HepG2 (cell line): Measurements from ENCODE around the gene NEK3. TPM values are rescaled to one million over a fixed set of nuclear protein-coding genes. Genes with fewer than 3 reads are reported as not detected.
A peak's percentile ranks its signal among the peaks of the same experiment; 100 is the strongest.

Experiments
- CREM ChIP-seq, 2 experiments: sonication (generic) in 1 of 2; formaldehyde crosslinking in 1 of 2; IDR thresholded peaks; 2 replicates each; pipeline versions ENCODE4 v1.4.0 to v1.6.1; 2016 to 2020; ENCODE audit warnings: antibody characterized with exemption in 1 of 2, mild to moderate bottlenecking in 1 of 2, missing genetic modification reagents in 1 of 2
- FOXK1 ChIP-seq: sonication (generic); formaldehyde crosslinking; IDR thresholded peaks from 2 replicates; pipeline ENCODE4 v1.4.0; 2020; ENCODE audit warnings: low read depth, missing genetic modification reagents, borderline replicate concordance
- ISX ChIP-seq: sonication (generic); formaldehyde crosslinking; conservative IDR thresholded peaks from 2 replicates; pipeline ENCODE4 v1.5.0; 2020; ENCODE audit warnings: missing genetic modification reagents
- JUNB ChIP-seq: sonication (generic); formaldehyde crosslinking; IDR thresholded peaks from 2 replicates; pipeline ENCODE4 v1.8.0; 2022; ENCODE audit warnings: missing genetic modification reagents, mild to moderate bottlenecking, borderline replicate concordance
- KAT8 ChIP-seq: IDR thresholded peaks from 2 replicates; pipeline ENCODE4 v1.6.1; 2016; ENCODE audit warnings: missing genetic modification reagents, missing compliant biosample characterization
- MXI1 ChIP-seq: IDR thresholded peaks from 3 replicates; pipeline ENCODE4 v1.6.1; 2012; ENCODE audit warnings: low read depth, low read length, inconsistent platforms, borderline replicate concordance
- PHB2 ChIP-seq: fragments of 450-650 bp; IDR thresholded peaks from 2 replicates; pipeline ENCODE4 v1.6.1; 2018; ENCODE audit not compliant: partially characterized antibody
- PHF5A ChIP-seq: IDR thresholded peaks from one replicate; pipeline ENCODE4 v1.6.1; 2018; ENCODE audit warnings: low read depth, missing genetic modification reagents; ENCODE audit not compliant: unreplicated experiment
- SAP130 ChIP-seq: IDR thresholded peaks from 2 replicates; pipeline ENCODE4 v1.6.1; 2016; ENCODE audit warnings: low read depth
- ZNF225 ChIP-seq: sonication (generic); formaldehyde crosslinking; IDR thresholded peaks from 2 replicates; pipeline ENCODE4 v1.4.0; 2020; ENCODE audit warnings: mild to moderate bottlenecking, missing genetic modification reagents
- ZNF263 ChIP-seq: sonication (generic); formaldehyde crosslinking; IDR thresholded peaks from 2 replicates; pipeline ENCODE4 v1.4.0; 2020; ENCODE audit warnings: missing genetic modification reagents
- ZNF343 ChIP-seq: sonication (generic); formaldehyde crosslinking; IDR thresholded peaks from 2 replicates; pipeline ENCODE4 v1.4.0; 2020; ENCODE audit warnings: mild to moderate bottlenecking, missing genetic modification reagents
- ZNF484 ChIP-seq: sonication (generic); formaldehyde crosslinking; IDR thresholded peaks from 2 replicates; pipeline ENCODE4 v1.5.1; 2020; ENCODE audit warnings: mild to moderate bottlenecking, low read depth, missing genetic modification reagents, borderline replicate concordance
- ZNF567 ChIP-seq: sonication (generic); formaldehyde crosslinking; IDR thresholded peaks from 2 replicates; pipeline ENCODE4 v1.8.1; 2023; ENCODE audit warnings: mild to moderate bottlenecking, missing genetic modification reagents, borderline replicate concordance
- ZNF589 ChIP-seq: sonication (generic); formaldehyde crosslinking; conservative IDR thresholded peaks from 2 replicates; pipeline ENCODE4 v1.8.0; 2022; ENCODE audit warnings: mild to moderate bottlenecking, moderate library complexity, missing genetic modification reagents
- ZNF652 ChIP-seq: IDR thresholded peaks from 2 replicates; pipeline ENCODE4 v1.6.1; 2016; ENCODE audit warnings: low read depth, borderline replicate concordance
- ZNF766 ChIP-seq: sonication (generic); formaldehyde crosslinking; IDR thresholded peaks from 2 replicates; pipeline ENCODE4 v1.5.0; 2020; ENCODE audit warnings: missing genetic modification reagents, borderline replicate concordance
- ZNF780A ChIP-seq: sonication (generic); formaldehyde crosslinking; IDR thresholded peaks from 2 replicates; pipeline ENCODE4 v1.8.0; 2022; ENCODE audit warnings: mild to moderate bottlenecking, missing genetic modification reagents, moderate library complexity
- polyA plus RNA-seq, 8 experiments: library from polyadenylated mRNA; depleted of rRNA in 3 of 8; stranded (reverse) in 7 of 8; unstranded in 1 of 8; fragments of >200 nt; fragmentation: Illumina TruSeq in 4 of 8; extraction: Trizol in 4 of 8; gene quantifications; 2 replicates each; pipeline versions ENCODE4 v1.2.1 to v1.2.3, GENCODE V29; 2011 to 2016; ENCODE audit warnings: low read depth in 4 of 8, missing spikeins in 1 of 8, mixed read lengths in 1 of 8; ENCODE audit not compliant: insufficient read depth in 1 of 8
- total RNA-seq, 5 experiments: library from RNA; depleted of rRNA; stranded (reverse); fragments of >200 nt; fragmentation: Illumina TruSeq; extraction: Trizol; gene quantifications; 2 replicates each; pipeline ENCODE4 v1.2.3, GENCODE V29; 2016; ENCODE audit warnings: low read depth in 1 of 5
- TF ChIP-seq, protein P1 (sequence below): sonication (generic); formaldehyde crosslinking; IDR thresholded peaks from 2 replicates; pipeline ENCODE4 v1.4.0; 2020; ENCODE audit warnings: missing genetic modification reagents
- TF ChIP-seq, protein P2 (sequence below): IDR thresholded peaks from 2 replicates; pipeline ENCODE4 v1.6.1; 2012; ENCODE audit warnings: low read depth, low read length, improper control_type of control experiment
- TF ChIP-seq, protein P3 (sequence below): sonication (generic); formaldehyde crosslinking; IDR thresholded peaks from 2 replicates; pipeline ENCODE4 v1.5.1; 2020; ENCODE audit warnings: mild to moderate bottlenecking, missing genetic modification reagents, borderline replicate concordance
- TF ChIP-seq, protein P4 (sequence below): sonication (generic); formaldehyde crosslinking; IDR thresholded peaks from 2 replicates; pipeline ENCODE4 v1.9.0; 2021; ENCODE audit warnings: missing genetic modification reagents, borderline replicate concordance

Gene NEK3
- total and polyA plus RNA-seq, 2 of the 13 experiments (the other 11 are each of a cell fraction or from before 2014, with no cell fraction given): 36.7 to 68.2 TPM

DNA sequence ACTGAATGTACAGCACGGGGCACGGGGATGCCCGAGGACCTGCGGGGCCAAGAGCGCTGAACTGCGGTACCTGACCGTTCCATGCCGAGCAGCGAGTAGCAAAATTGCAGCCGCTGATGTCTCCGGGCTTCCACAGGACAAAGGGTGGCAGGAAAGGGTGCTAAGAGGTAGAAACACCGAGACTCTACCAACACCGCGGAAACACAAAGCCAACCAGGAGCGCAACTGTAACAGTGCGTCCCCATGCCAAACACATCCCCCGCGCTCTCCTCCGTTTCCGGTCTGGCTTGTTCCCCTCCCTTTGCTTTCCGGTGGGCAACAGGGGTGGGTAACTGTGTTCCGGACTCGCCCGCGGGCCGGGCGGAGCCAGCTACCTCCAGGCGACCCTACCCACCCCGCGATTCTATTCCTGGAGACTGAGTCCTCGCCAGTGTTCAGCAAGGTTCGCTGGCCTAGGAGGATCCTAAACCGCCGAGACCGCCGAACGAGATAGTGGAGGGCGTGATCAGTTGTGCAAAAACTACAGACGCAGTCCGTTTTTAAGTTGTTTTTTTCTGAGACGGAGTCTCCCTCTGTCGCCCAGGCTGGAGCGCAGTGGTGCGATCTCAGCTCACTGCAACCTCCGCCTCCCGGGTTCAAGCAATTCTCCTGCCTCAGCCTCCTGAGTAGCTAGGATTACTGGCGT is 34.9 kb upstream of the NEK3 start (continued):
- TF ChIP-seq MXI1: peak; percentile 88; the same call in 2 of the 3 replicates
- TF ChIP-seq ZNF263: 0 out of 2 replicates have a peak, but pooled peaks have one; percentile 18
- no peak; the same call in 1 of the 2 replicates for TF ChIP-seq JUNB (CRISPR knock-in tag)
- TF ChIP-seq ZNF780A: peak; percentile 38; the same call in 1 of the 2 replicates
- TF ChIP-seq ZNF225: peak; percentile 87; the same call in 1 of the 2 replicates
- TF ChIP-seq, protein P1, sequence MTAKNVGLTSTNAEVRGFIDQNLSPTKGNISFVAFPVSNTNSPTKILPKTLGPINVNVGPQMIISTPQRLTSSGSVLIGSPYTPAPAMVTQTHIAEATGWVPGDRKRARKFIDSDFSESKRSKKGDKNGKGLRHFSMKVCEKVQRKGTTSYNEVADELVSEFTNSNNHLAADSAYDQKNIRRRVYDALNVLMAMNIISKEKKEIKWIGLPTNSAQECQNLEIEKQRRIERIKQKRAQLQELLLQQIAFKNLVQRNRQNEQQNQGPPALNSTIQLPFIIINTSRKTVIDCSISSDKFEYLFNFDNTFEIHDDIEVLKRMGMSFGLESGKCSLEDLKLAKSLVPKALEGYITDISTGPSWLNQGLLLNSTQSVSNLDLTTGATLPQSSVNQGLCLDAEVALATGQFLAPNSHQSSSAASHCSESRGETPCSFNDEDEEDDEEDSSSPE (CRISPR knock-in tag): peak; percentile 75
- TF ChIP-seq, protein P2, sequence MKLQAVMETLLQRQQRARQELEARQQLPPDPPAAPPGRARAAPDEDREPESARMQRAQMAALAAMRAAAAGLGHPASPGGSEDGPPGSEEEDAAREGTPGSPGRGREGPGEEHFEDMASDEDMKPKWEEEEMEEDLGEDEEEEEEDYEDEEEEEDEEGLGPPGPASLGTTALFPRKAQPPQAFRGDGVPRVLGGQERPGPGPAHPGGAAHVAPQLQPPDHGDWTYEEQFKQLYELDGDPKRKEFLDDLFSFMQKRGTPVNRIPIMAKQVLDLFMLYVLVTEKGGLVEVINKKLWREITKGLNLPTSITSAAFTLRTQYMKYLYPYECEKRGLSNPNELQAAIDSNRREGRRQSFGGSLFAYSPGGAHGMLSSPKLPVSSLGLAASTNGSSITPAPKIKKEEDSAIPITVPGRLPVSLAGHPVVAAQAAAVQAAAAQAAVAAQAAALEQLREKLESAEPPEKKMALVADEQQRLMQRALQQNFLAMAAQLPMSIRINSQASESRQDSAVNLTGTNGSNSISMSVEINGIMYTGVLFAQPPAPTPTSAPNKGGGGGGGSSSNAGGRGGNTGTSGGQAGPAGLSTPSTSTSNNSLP: peak; percentile 36; the same call in 1 of the 2 replicates
- TF ChIP-seq FOXK1: peak; percentile 96
- peak; percentile 94; the same call in 1 of the 2 replicates for TF ChIP-seq ZNF567 (CRISPR knock-in tag)
- TF ChIP-seq PHB2: no peak
- peak; percentile 24; the same call in 1 of the 2 replicates for TF ChIP-seq CREM (IDR thresholded peaks at IDR 0.05)
- no peak for TF ChIP-seq CREM (CRISPR knock-in tag; IDR thresholded peaks at IDR 0.05)
- TF ChIP-seq ZNF766: 0 out of 2 replicates have a peak, but pooled peaks have one; percentile 36
- TF ChIP-seq ZNF343 (CRISPR knock-in tag): no peak; the same call in 1 of the 2 replicates
- no peak; the same call in 1 of the 2 replicates for TF ChIP-seq ISX
- TF ChIP-seq, protein P3, sequence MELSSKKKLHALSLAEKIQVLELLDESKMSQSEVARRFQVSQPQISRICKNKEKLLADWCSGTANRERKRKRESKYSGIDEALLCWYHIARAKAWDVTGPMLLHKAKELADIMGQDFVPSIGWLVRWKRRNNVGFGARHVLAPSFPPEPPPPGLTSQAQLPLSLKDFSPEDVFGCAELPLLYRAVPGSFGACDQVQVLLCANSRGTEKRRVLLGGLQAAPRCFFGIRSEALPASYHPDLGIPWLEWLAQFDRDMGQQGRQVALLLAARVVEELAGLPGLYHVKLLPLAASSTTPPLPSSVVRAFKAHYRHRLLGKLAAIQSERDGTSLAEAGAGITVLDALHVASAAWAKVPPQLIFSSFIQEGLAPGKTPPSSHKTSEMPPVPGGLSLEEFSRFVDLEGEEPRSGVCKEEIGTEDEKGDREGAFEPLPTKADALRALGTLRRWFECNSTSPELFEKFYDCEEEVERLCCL (CRISPR knock-in tag): peak; percentile 69; the same call in 1 of the 2 replicates
- TF ChIP-seq ZNF652: peak; percentile 64
- peak; percentile 87 for TF ChIP-seq PHF5A (CRISPR knock-in tag)
- peak; percentile 98 for TF ChIP-seq KAT8
- TF ChIP-seq, protein P4, sequence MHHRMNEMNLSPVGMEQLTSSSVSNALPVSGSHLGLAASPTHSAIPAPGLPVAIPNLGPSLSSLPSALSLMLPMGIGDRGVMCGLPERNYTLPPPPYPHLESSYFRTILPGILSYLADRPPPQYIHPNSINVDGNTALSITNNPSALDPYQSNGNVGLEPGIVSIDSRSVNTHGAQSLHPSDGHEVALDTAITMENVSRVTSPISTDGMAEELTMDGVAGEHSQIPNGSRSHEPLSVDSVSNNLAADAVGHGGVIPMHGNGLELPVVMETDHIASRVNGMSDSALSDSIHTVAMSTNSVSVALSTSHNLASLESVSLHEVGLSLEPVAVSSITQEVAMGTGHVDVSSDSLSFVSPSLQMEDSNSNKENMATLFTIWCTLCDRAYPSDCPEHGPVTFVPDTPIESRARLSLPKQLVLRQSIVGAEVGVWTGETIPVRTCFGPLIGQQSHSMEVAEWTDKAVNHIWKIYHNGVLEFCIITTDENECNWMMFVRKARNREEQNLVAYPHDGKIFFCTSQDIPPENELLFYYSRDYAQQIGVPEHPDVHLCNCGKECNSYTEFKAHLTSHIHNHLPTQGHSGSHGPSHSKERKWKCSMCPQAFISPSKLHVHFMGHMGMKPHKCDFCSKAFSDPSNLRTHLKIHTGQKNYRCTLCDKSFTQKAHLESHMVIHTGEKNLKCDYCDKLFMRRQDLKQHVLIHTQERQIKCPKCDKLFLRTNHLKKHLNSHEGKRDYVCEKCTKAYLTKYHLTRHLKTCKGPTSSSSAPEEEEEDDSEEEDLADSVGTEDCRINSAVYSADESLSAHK (CRISPR knock-in tag): peak; percentile 24; the same call in 1 of the 2 replicates
- no peak for TF ChIP-seq ZNF589 (CRISPR knock-in tag)
- TF ChIP-seq ZNF484: no peak
- peak; percentile 97 for TF ChIP-seq SAP130
